Daoy (cell line): ENCODE data around the gene GNPDA2. TPM values are rescaled to one million over a fixed set of nuclear protein-coding genes. Genes with fewer than 3 reads are reported as not detected.
"Not testable (repeated sequence)": the region's sequence is repeated elsewhere in the genome, so short reads cannot be mapped to it uniquely, and the experiment has no call there.

Experiments
- DNase-seq: peaks from one replicate; pipeline ENCODE4 v3.0.0-alpha.2; 2015; ENCODE audit warnings: low read depth
- total RNA-seq: library from RNA; depleted of rRNA; stranded (reverse); fragments of >200 nt; shearing (Covaris generic); gene quantifications from 2 replicates; pipeline ENCODE4 v1.2.3, GENCODE V29; 2014; rRNA removed

GNPDA2 gene
- 24.5 and 25.8 TPM in 2 replicates for total RNA-seq

- peak; percentile 93 for DNase-seq
Observed at GRCh38 chr4:44726038-44726871, at the start of gene GNPDA2. Gene GNPDA2, minus strand, starts transcription at chr4:44726556. Its CDS starts 4,349 bp downstream, at chr4:44722207.

- DNase-seq: no peak
Observed at GRCh38 chr4:44772340-44772739, 46.0 kb upstream of the GNPDA2 start.

- DNase-seq: no peak
Observed at GRCh38 chr4:44771789-44772188, 45.4 kb upstream of the GNPDA2 start.

GRCh38 chr4:44766453-44766852 is 40.1 kb upstream of the GNPDA2 start:
- no peak for DNase-seq

- no peak for DNase-seq
Observed at GRCh38 chr4:44765116-44765515, 38.8 kb upstream of the GNPDA2 start.

- DNase-seq: no peak
Observed at GRCh38 chr4:44761306-44761705, 35.0 kb upstream of the GNPDA2 start.

- DNase-seq: no peak
Observed at GRCh38 chr4:44760142-44760898, 34.0 kb upstream of the GNPDA2 start.

GRCh38 chr4:44756559-44756958 is 30.2 kb upstream of the GNPDA2 start:
- DNase-seq: no peak

- no peak for DNase-seq
Observed at GRCh38 chr4:44740201-44740600, 13.8 kb upstream of the GNPDA2 start.

- no peak for DNase-seq
Observed at GRCh38 chr4:44738615-44739014, 12.3 kb upstream of the GNPDA2 start.

GRCh38 chr4:44736900-44737299 is 10.5 kb upstream of the GNPDA2 start:
- DNase-seq: no peak

- DNase-seq: not testable (repeated sequence)
Observed at GRCh38 chr4:44728694-44729093, 2.3 kb upstream of the GNPDA2 start.

GRCh38 chr4:44727471-44727870 is 1.1 kb upstream of the GNPDA2 start:
- DNase-seq: no peak

- no peak for DNase-seq
Observed at GRCh38 chr4:44725726-44726037, 674 bp downstream of the GNPDA2 start.

- no peak for DNase-seq
Observed at GRCh38 chr4:44725166-44725565, 1.2 kb downstream of the GNPDA2 start.

GRCh38 chr4:44722001-44722400 is 4.4 kb downstream of the GNPDA2 start:
- no peak for DNase-seq

- DNase-seq: no peak
Observed at GRCh38 chr4:44720371-44720770, 6.0 kb downstream of the GNPDA2 start.

- no peak for DNase-seq
Observed at GRCh38 chr4:44716597-44716996, 9.8 kb downstream of the GNPDA2 start.

- DNase-seq: no peak
Observed at GRCh38 chr4:44713125-44713524, 13.2 kb downstream of the GNPDA2 start.

GRCh38 chr4:44704673-44705072 is 21.7 kb downstream of the GNPDA2 start:
- DNase-seq: no peak

GRCh38 chr4:44701037-44701436 is 25.3 kb downstream of the GNPDA2 start:
- DNase-seq: no peak

GRCh38 chr4:44700427-44700826 is 25.9 kb downstream of the GNPDA2 start:
- no peak for DNase-seq

GRCh38 chr4:44684648-44685047 is 41.7 kb downstream of the GNPDA2 start:
- DNase-seq: no peak
